Activated CD4-positive, alpha-beta T cell treated with anti-CD3 and anti-CD28 coated beads, Interleukin-2, amount 50 U/mL, for 24 hours (primary cell): Measurements from ENCODE around the gene RAB27B.

ENCODE experiments used
- DNase-seq, 2 donors: peaks; one replicate each; pipeline ENCODE4 v3.0.0-alpha.2; 2020; ENCODE audit warnings: low read depth in 1 of 2, low spot score in 1 of 2

Gene RAB27B

GRCh38 chr18:54859667-54860421 lies 31.6 kb downstream of the RAB27B start:
- DNase-seq, result no peak

GRCh38 chr18:54860941-54861340 lies 32.7 kb downstream of the RAB27B start:
- no peak for DNase-seq

GRCh38 chr18:54867131-54867530 lies 38.9 kb downstream of the RAB27B start:
- no peak for DNase-seq

- no peak for DNase-seq
Measured at GRCh38 chr18:54871231-54871630, 43.0 kb downstream of the RAB27B start.

GRCh38 chr18:54872681-54873080 lies 44.4 kb downstream of the RAB27B start:
- DNase-seq, result no peak

- DNase-seq, result no peak
Measured at GRCh38 chr18:54873884-54874255, 45.6 kb downstream of the RAB27B start.

GRCh38 chr18:54875063-54875462 lies 46.8 kb downstream of the RAB27B start:
- DNase-seq, result no peak

- DNase-seq, result no peak
Measured at GRCh38 chr18:54877076-54877475, 48.8 kb downstream of the RAB27B start.

GRCh38 chr18:54878159-54878622 lies 49.9 kb downstream of the RAB27B start:
- DNase-seq, result no peak

GRCh38 chr18:54878659-54879358 lies 50.5 kb downstream of the RAB27B start:
- DNase-seq, result no peak

GRCh38 chr18:54879691-54880090 lies 51.4 kb downstream of the RAB27B start:
- no peak for DNase-seq

- no peak for DNase-seq
Measured at GRCh38 chr18:54880395-54881105, 52.3 kb downstream of the RAB27B start.

- no peak for DNase-seq
Measured at GRCh38 chr18:54881229-54881768, 53.0 kb downstream of the RAB27B start.

- no peak for DNase-seq
Measured at GRCh38 chr18:54882318-54882717, 54.0 kb downstream of the RAB27B start.

GRCh38 chr18:54883816-54884604 lies 55.7 kb downstream of the RAB27B start:
- DNase-seq, result no peak

- DNase-seq, result no peak
Measured at GRCh38 chr18:54888378-54888777, 60.1 kb downstream of the RAB27B start.

GRCh38 chr18:54888933-54889332 lies 60.7 kb downstream of the RAB27B start:
- no peak for DNase-seq

- no peak for DNase-seq
Measured at GRCh38 chr18:54899500-54899899, 71.2 kb downstream of the RAB27B start.

GRCh38 chr18:54900290-54900689 lies 72.0 kb downstream of the RAB27B start:
- no peak for DNase-seq

GRCh38 chr18:54904581-54904980 lies 76.3 kb downstream of the RAB27B start:
- no peak for DNase-seq

- DNase-seq, result no peak
Measured at GRCh38 chr18:54905629-54906028, 77.4 kb downstream of the RAB27B start.
